Liver (tissue), 3 donors: Measurements from ENCODE around the gene TNFSF15.

ENCODE experiments used
- CTCF ChIP-seq: fragments of 150-350 bp; IDR thresholded peaks from 2 replicates; pipeline ENCODE4 v1.5.1; 2017; ENCODE audit warnings: improper control_type of control experiment, low read depth, low read length; ENCODE audit not compliant: missing input control
- EGR1 ChIP-seq, 2 donors: IDR thresholded peaks; 2 replicates each; pipeline ENCODE4 v1.6.1; 2016 to 2018; ENCODE audit warnings: antibody characterized with exemption in 2 of 2, low read depth in 2 of 2
- GABPA ChIP-seq, 2 donors: IDR thresholded peaks in 1 of 2; conservative IDR thresholded peaks in 1 of 2; 2 replicates each; pipeline ENCODE4 v1.6.1; 2016; ENCODE audit warnings: antibody characterized with exemption in 2 of 2, mild to moderate bottlenecking in 1 of 2, moderate library complexity in 1 of 2
- JUND ChIP-seq, 2 donors: IDR thresholded peaks; 2 replicates each; pipeline ENCODE4 v1.6.1; 2016; ENCODE audit warnings: antibody characterized with exemption in 2 of 2
- MAX ChIP-seq: IDR thresholded peaks from 2 replicates; pipeline ENCODE4 v1.6.1; 2016; ENCODE audit warnings: antibody characterized with exemption
- REST ChIP-seq: IDR thresholded peaks from 2 replicates; pipeline ENCODE4 v1.6.1; 2016; ENCODE audit warnings: antibody characterized with exemption, mild to moderate bottlenecking
- SP1 ChIP-seq: IDR thresholded peaks from 2 replicates; pipeline ENCODE4 v1.6.1; 2018; ENCODE audit warnings: antibody characterized with exemption, mild to moderate bottlenecking
- YY1 ChIP-seq: IDR thresholded peaks from 2 replicates; pipeline ENCODE4 v1.6.1; 2016; ENCODE audit warnings: antibody characterized with exemption, mild to moderate bottlenecking
- donor health status: healthy.
- donor health status: healthy.

GRCh38 chr9:114769624-114770023 is 36.2 kb downstream of the TNFSF15 start:
- TF ChIP-seq YY1 (no peak), REST (no peak), MAX (no peak), GABPA (IDR thresholded peaks at IDR 0.05 in 1 of 2, conservative IDR thresholded peaks at IDR 0.05 in 1 of 2) (no peak), CTCF (no peak), JUND (IDR thresholded peaks at IDR 0.05) (no peak), SP1 (no peak), EGR1 (IDR thresholded peaks at IDR 0.05; ENCODE audit: low read depth in 2 of 2) (no peak)
